HepG2 (cell line): ENCODE results near the gene ATP6V1F.

Experiments used
- ARNTL ChIP-seq: sonication (generic); formaldehyde crosslinking; IDR thresholded peaks from 2 replicates; pipeline ENCODE4 v1.4.0; 2020; ENCODE audit warnings: mild to moderate bottlenecking, missing genetic modification reagents
- MEF2D ChIP-seq: sonication (generic); formaldehyde crosslinking; IDR thresholded peaks from 2 replicates; pipeline ENCODE4 v1.5.1; 2020; ENCODE audit warnings: mild to moderate bottlenecking, missing genetic modification reagents

GRCh38 chr7:128888039-128888755 lies 25.5 kb downstream of the ATP6V1F start:
- TF ChIP-seq MEF2D (CRISPR knock-in tag) (no peak), ARNTL (CRISPR knock-in tag) (no peak)
